Right lobe of liver (tissue), 6 donors: ENCODE measurements around the gene TBC1D20. TPM values are rescaled to one million over a fixed set of nuclear protein-coding genes. Genes with fewer than 3 reads are reported as not detected.
"Not testable (repeated sequence)": the region's sequence is repeated elsewhere in the genome, so short reads cannot be mapped to it uniquely, and the experiment has no call there.

ENCODE experiments used
- ATAC-seq, 4 donors: fragments of 200-7000 bp; cut with Tn5 transposase; one replicate each; pipeline ENCODE4 v1.9.1; 2020; ENCODE audit warnings: mild to moderate bottlenecking in 4 of 4, moderate library complexity in 4 of 4
- DNase-seq, 3 donors: peaks; one replicate each; pipeline ENCODE4 v3.0.0-alpha.2; 2020
- H3K27ac ChIP-seq, 3 donors: fragments of 200-600 bp; one replicate each; pipeline ENCODE4 v1.8.0; 2022
- H3K27me3 ChIP-seq, 2 donors: fragments of 200-600 bp; one replicate each; pipeline ENCODE4 v1.8.0; 2022
- H3K36me3 ChIP-seq, 4 donors: fragments of 200-600 bp; sonication (generic) in 1 of 4; one replicate each; pipeline versions ENCODE4 v1.5.1 to v1.8.0; 2017 to 2022; ENCODE audit warnings: control low read depth in 1 of 4
- H3K4me1 ChIP-seq, 4 donors: fragments of 200-600 bp; sonication (generic) in 1 of 4; one replicate each; pipeline versions ENCODE4 v1.5.1 to v1.8.0; 2017 to 2022; ENCODE audit warnings: control low read depth in 1 of 4
- H3K4me3 ChIP-seq, 3 donors: fragments of 200-600 bp; one replicate each; pipeline ENCODE4 v1.8.0; 2022
- H3K9me3 ChIP-seq, 4 donors: fragments of 200-600 bp; sonication (generic) in 1 of 4; one replicate each; pipeline versions ENCODE4 v1.5.1 to v1.8.0; 2017 to 2022; ENCODE audit warnings: control low read depth in 1 of 4
- CTCF ChIP-seq, 4 donors: fragments of 200-600 bp in 3 of 4; fragments of 450-650 bp in 1 of 4; IDR thresholded peaks; one replicate each; pipeline versions ENCODE4 v1.5.1 to v1.8.0; 2016 to 2022; ENCODE audit warnings: antibody characterized with exemption in 4 of 4, mild to moderate bottlenecking in 2 of 4
- POLR2A ChIP-seq: fragments of 450-650 bp; IDR thresholded peaks from one replicate; pipeline ENCODE4 v1.6.1; 2017; ENCODE audit warnings: antibody characterized with exemption, mild to moderate bottlenecking
- WGBS: methylation state at CpG from one replicate; pipeline ENCODE4 v1.1.6; 2018; ENCODE audit warnings: low coverage, low lambda C conversion rate; ENCODE audit not compliant: insufficient coverage; ENCODE audit errors: missing lambda C conversion rate; 5-methylcytosine and 5-hydroxymethylcytosine counted together
- intact Hi-C, 2 donors: fragments of 100-400 bp; cut with DNase I; formaldehyde crosslinking; loops; one replicate each; pipeline versions ENCODE4 v1.11.2 to v1.14.1; 2022
- total RNA-seq, 6 experiments: library from RNA; depleted of rRNA in 2 of 6; stranded (reverse); fragments of >200 nt in 2 of 6; fragmentation: NEBNext Ultra II Directional in 3 of 6; extraction: Animal tissue kit (Norgen Biotek cat#: 25700) in 3 of 6; gene quantifications; one replicate each; pipeline versions ENCODE4 v1.1.0 to v1.2.4, GENCODE V29; 2016 to 2023
- donor health status: DM: no; HTN: yes; CAD: no.
- donor health status: DM: no; HTN: no; CAD: no.
- donor health status: DM: no; HTN: no; CAD: no.
- donor health status: DM: no; HTN: yes; CAD: no.
- donor health status: DM: no; HTN: yes; CAD: no.

The TBC1D20 gene
- total RNA-seq, 6 experiments from 2014 or later, result 10.8 to 21.4 (median 13.9) TPM

- DNase-seq, result no peak
- TF ChIP-seq POLR2A, result no peak
- TF ChIP-seq CTCF (IDR thresholded peaks at IDR 0.05), result no peak
- WGBS, result 41% methylated on average over 3 of the region's 3 CpGs
- Histone ChIP-seq H3K27me3 (no peaks in the 10 kb centered on the region), H3K36me3 (no peaks in the 10 kb centered on the region), H3K27ac (no peak overlapping the region), H3K4me1 (peaks cover 0 to 7% (median 2%) of the 10 kb centered on the region in 4 donors), H3K4me3 (no peak overlapping the region), H3K9me3 (no peaks in the 10 kb centered on the region)
- intact Hi-C loops, result no loop called here
- no peak for ATAC-seq
Measured at GRCh38 chr20:454951-455350, 7.4 kb downstream of the TBC1D20 start.

- H3K4me3 ChIP-seq, H3K36me3 ChIP-seq, ATAC-seq, H3K4me1 ChIP-seq, DNase-seq, H3K27ac ChIP-seq, intact Hi-C loops, H3K27me3 ChIP-seq, H3K9me3 ChIP-seq: not testable (repeated sequence)
- 88% methylated on average over 11 of the region's 11 CpGs for WGBS
Measured at GRCh38 chr20:452021-452420, 10.3 kb downstream of the TBC1D20 start.

GRCh38 chr20:445514-446336, 16.6 kb downstream of the TBC1D20 start:
- Histone ChIP-seq H3K36me3 (peaks cover 0 to 44% (median 3%) of the 10 kb centered on the region in 4 donors), H3K9me3 (no peaks in the 10 kb centered on the region), H3K27me3 (no peaks in the 10 kb centered on the region), H3K4me1 (peaks cover 0 to 11% (median 0%) of the 10 kb centered on the region in 4 donors), H3K4me3 (no peak overlapping the region), H3K27ac (no peak overlapping the region)
- DNase-seq, result peak in 1 of 3 donors; percentile 59
- intact Hi-C loops, result no loop called here
- ATAC-seq, result peak; percentile 63 to 76 (median 72)
- TF ChIP-seq POLR2A (no peak), CTCF (IDR thresholded peaks at IDR 0.05) (no peak)
- WGBS, result 85% methylated on average over 4 of the region's 5 CpGs

GRCh38 chr20:444862-445426, 17.4 kb downstream of the TBC1D20 start:
- peaks cover 0 to 11% (median 0%) of the 10 kb centered on the region in 4 donors for H3K4me1 ChIP-seq
- H3K27me3 ChIP-seq, result no peaks in the 10 kb centered on the region
- intact Hi-C loops, result no loop called here
- H3K4me3 ChIP-seq, result no peak overlapping the region
- TF ChIP-seq CTCF (IDR thresholded peaks at IDR 0.05) (no peak), POLR2A (no peak)
- ATAC-seq (peak; percentile 33 to 82 (median 54)), DNase-seq (no peak)
- H3K9me3 ChIP-seq, result no peaks in the 10 kb centered on the region
- no peak overlapping the region for H3K27ac ChIP-seq
- 57% methylated on average over 6 of the region's 12 CpGs for WGBS
- peaks cover 0 to 52% (median 6%) of the 10 kb centered on the region in 4 donors for H3K36me3 ChIP-seq

GRCh38 chr20:444117-444516, 18.2 kb downstream of the TBC1D20 start:
- ATAC-seq (no peak), DNase-seq (no peak)
- intact Hi-C loops, result no loop called here
- H3K36me3 ChIP-seq, result peaks cover 0 to 60% (median 9%) of the 10 kb centered on the region in 4 donors
- no peak for TF ChIP-seq POLR2A
- TF ChIP-seq CTCF (IDR thresholded peaks at IDR 0.05), result no peak
- no peaks in the 10 kb centered on the region for H3K27me3 ChIP-seq
- WGBS, result 88% methylated on average over 3 of the region's 3 CpGs
- no peak overlapping the region for H3K4me3 ChIP-seq
- H3K27ac ChIP-seq, result no peak overlapping the region
- H3K4me1 ChIP-seq, result peaks cover 0 to 11% (median 0%) of the 10 kb centered on the region in 4 donors
- H3K9me3 ChIP-seq, result no peaks in the 10 kb centered on the region
